Activated B cell treated with CpG ODN at 0.5 μM for 24 hours (primary cell): Measurements from ENCODE around the gene CTNNBL1. TPM values are rescaled to one million over a fixed set of nuclear protein-coding genes. Genes with fewer than 3 reads are reported as not detected.
A peak's percentile ranks its signal among the peaks of the same experiment; 100 is the strongest.

Source experiments
- ATAC-seq: fragments of 200-7000 bp; cut with Tn5 transposase; one replicate; pipeline ENCODE4 v1.10.0; 2021; ENCODE audit warnings: low read depth, mild to moderate bottlenecking, moderate library complexity
- CTCF ChIA-PET: fragments of 350-600 bp; sonication (Branson Sonifier 250); formaldehyde crosslinking; loops from one replicate; lab custom pipeline; 2021; ENCODE audit warnings: antibody characterized with exemption; lab: Charles Lee
- POLR2A ChIA-PET: fragments of 350-600 bp; sonication (Branson Sonifier 250); formaldehyde crosslinking; loops from one replicate; lab custom pipeline; 2021; ENCODE audit warnings: antibody characterized with exemption; lab: Charles Lee
- DNase-seq: peaks from one replicate; pipeline ENCODE4 v3.0.0; 2022
- H3K27ac Mint-ChIP-seq: one replicate; pipeline ENCODE4 v1.8.0; 2020; ENCODE audit warnings: mixed read lengths
- H3K27me3 Mint-ChIP-seq: one replicate; pipeline ENCODE4 v1.8.0; 2021; ENCODE audit warnings: mixed read lengths
- H3K36me3 Mint-ChIP-seq: one replicate; pipeline ENCODE4 v1.8.0; 2021; ENCODE audit warnings: low read depth, mixed read lengths
- H3K4me1 Mint-ChIP-seq: one replicate; pipeline ENCODE4 v1.8.0; 2021; ENCODE audit warnings: mixed read lengths
- H3K4me3 Mint-ChIP-seq: one replicate; pipeline ENCODE4 v1.8.0; 2020; ENCODE audit warnings: mild to moderate bottlenecking, mixed read lengths
- H3K9me3 Mint-ChIP-seq: one replicate; pipeline ENCODE4 v1.8.0; 2020; ENCODE audit warnings: mixed read lengths
- intact Hi-C: fragments of 100-400 bp; cut with micrococcal nuclease; formaldehyde crosslinking; loops from one replicate; pipeline ENCODE4 v1.15.1; 2024
- total RNA-seq: library from RNA; stranded (reverse); gene quantifications from 2 replicates; pipeline ENCODE4 v1.2.3, GENCODE V29; 2022
- TF ChIP-seq, protein P1 (sequence below): fragments of 200-600 bp; IDR thresholded peaks from one replicate; pipeline ENCODE4 v1.8.0; 2022; ENCODE audit warnings: antibody characterized with exemption, mild to moderate bottlenecking

CTNNBL1 gene
- total RNA-seq, 1 donor from 2014 or later: 102 TPM

DNA sequence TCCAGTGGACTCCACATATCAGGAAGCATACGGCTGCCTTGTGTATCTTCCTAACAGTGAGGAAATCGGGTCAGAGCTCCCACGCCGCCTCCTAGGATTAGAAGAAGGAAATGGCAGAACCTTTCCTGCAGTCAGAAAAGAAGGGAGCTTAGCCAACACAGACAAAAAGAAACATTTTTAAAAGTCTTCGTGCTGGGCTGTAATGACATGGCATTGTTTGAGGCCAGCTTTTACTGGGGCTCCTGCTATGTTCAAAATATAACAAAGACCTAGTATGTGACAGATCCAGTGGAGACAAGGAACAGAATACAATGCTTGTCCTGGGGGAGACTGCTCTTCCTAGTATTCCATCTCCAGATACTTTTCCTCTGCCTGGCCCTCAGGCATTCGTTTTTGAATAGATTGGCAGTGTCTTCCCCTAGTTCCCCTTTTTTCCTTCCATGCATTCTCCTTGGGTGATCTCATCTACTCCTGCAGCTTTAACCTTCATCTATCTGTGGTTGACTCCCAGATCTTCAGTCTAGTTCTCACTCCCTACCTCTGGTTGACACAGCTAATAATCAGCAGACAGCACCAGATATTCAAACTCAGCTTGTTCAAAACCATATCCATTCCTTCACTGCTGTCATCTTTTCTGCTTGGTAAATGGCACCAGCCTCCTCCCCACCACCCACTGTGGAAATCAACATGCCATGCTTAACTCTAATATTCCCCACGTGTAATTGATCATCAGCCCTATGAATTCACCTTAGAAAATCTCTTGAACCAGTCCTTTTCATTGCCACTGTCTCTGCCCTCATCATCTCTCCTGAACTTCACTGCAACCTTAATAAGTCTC is 114.6 kb downstream of the CTNNBL1 start:
- POLR2A ChIA-PET: interaction anchor here (0.6 kb wide), 1 partner anchor 681 kb away, joined by 4 read pairs; no protein-coding TSS in a partner anchor
- Mint-ChIP-seq H3K4me1 (peaks cover 4% of the 10 kb centered on the region), H3K9me3 (no peaks in the 10 kb centered on the region), H3K27me3 (no peaks in the 10 kb centered on the region), H3K36me3 (peaks cover 53% of the 10 kb centered on the region), H3K4me3 (no peak overlapping the region), H3K27ac (peak overlapping the region; percentile 97)
- no peak for DNase-seq
- no peak for ATAC-seq
- TF ChIP-seq, protein P1, sequence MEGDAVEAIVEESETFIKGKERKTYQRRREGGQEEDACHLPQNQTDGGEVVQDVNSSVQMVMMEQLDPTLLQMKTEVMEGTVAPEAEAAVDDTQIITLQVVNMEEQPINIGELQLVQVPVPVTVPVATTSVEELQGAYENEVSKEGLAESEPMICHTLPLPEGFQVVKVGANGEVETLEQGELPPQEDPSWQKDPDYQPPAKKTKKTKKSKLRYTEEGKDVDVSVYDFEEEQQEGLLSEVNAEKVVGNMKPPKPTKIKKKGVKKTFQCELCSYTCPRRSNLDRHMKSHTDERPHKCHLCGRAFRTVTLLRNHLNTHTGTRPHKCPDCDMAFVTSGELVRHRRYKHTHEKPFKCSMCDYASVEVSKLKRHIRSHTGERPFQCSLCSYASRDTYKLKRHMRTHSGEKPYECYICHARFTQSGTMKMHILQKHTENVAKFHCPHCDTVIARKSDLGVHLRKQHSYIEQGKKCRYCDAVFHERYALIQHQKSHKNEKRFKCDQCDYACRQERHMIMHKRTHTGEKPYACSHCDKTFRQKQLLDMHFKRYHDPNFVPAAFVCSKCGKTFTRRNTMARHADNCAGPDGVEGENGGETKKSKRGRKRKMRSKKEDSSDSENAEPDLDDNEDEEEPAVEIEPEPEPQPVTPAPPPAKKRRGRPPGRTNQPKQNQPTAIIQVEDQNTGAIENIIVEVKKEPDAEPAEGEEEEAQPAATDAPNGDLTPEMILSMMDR: no peak
- CTCF ChIA-PET: no interaction called here
- intact Hi-C loops: loop anchor here (10.0 kb wide), 1 partner anchor 54 kb away; no protein-coding TSS in a partner anchor

DNA sequence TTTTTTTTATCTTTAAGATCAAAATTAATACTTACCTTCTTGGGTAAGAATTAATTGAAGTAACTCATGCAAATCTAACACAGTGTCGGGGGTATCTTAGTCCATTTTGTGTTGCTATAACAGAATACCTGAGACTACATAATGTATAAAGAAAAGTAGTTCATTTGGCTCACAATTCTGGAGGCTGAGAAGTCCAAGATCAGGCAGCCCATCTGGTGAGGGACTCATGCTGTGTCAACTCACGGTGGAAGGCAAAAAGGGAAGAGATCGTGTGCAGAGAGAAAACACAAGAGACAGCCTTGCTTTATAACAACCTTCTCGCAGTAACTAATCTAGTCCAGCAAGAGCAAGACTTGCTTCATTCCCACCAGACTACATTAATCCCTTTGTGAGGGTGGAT is 116.2 kb downstream of the CTNNBL1 start:
- POLR2A ChIA-PET: no interaction called here
- ATAC-seq (no peak), DNase-seq (no peak)
- Mint-ChIP-seq H3K4me1 (peaks cover 10% of the 10 kb centered on the region), H3K36me3 (peaks cover 48% of the 10 kb centered on the region), H3K27ac (no peak overlapping the region), H3K9me3 (no peaks in the 10 kb centered on the region), H3K27me3 (no peaks in the 10 kb centered on the region), H3K4me3 (no peak overlapping the region)
- CTCF ChIA-PET: no interaction called here
- TF ChIP-seq, protein P1: no peak
- intact Hi-C loops: no loop called here

DNA sequence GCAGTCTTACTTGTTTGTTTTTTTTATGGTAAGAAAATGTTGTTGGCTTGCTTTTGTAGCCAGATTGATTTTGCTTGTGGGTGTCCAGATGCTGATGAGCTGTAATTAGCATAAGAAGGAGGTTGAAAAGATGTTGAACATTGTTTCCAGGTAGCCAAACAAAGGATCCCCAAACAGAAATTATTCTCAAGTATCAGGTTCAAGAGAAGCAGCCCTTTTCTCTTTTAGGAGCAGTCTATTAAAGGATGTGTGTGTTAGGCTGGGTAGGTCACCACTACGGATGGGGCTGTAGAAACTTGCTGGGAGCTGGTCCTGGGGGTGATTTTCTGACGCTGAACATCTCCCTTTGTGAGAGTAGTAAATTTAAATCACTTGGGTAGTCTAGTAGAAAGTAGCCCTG is 122.2 kb downstream of the CTNNBL1 start:
- Mint-ChIP-seq H3K9me3 (no peaks in the 10 kb centered on the region), H3K4me1 (peaks cover 19% of the 10 kb centered on the region), H3K27ac (no peak overlapping the region), H3K27me3 (no peaks in the 10 kb centered on the region), H3K4me3 (no peak overlapping the region), H3K36me3 (peaks cover 29% of the 10 kb centered on the region)
- CTCF ChIA-PET: no interaction called here
- ATAC-seq (no peak), DNase-seq (no peak)
- intact Hi-C loops: no loop called here
- TF ChIP-seq, protein P1: no peak
- POLR2A ChIA-PET: no interaction called here

DNA sequence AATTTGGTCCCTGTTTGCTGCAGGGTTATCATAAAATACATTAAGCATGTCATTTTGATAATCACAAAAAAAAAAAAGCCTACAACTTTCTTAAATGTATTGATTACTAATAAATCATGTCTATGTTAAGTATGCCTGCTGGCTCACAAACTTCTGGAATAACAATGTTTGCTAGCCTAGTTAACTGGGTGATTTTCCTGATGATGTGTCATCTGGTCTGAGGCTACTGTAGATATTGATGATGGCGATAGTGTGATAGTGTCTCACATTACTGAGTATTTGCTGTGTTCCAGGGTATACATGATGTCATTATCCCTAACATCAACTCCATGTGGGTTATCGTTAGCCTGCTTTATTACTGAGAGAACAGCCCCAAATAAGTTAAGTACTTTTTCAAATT is 122.9 kb downstream of the CTNNBL1 start:
- Mint-ChIP-seq H3K27ac (no peak overlapping the region), H3K27me3 (no peaks in the 10 kb centered on the region), H3K4me1 (peaks cover 19% of the 10 kb centered on the region), H3K9me3 (no peaks in the 10 kb centered on the region), H3K36me3 (peaks cover 23% of the 10 kb centered on the region), H3K4me3 (no peak overlapping the region)
- ATAC-seq: no peak
- POLR2A ChIA-PET: no interaction called here
- DNase-seq: no peak
- TF ChIP-seq, protein P1: no peak
- CTCF ChIA-PET: no interaction called here
- intact Hi-C loops: no loop called here

DNA sequence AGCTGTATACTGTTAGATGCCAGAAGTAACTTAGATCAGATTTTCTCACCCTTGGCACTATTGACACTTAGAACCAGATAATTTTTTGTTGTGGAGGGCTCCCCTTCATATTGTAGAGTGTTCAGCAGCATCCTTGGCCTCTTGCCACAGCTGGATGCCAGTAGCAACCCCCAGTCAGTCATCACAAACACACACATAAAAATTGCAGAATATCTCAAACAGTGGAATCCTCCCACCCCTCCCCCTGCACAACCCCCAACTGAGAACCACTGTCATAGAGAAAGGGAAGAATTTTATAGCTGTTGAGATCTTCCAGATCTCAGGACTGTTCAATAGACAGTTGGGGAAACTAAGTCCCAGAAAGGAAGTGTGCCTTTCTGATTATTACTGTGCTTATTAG is 127.9 kb downstream of the CTNNBL1 start:
- peaks cover 5% of the 10 kb centered on the region for H3K4me1 Mint-ChIP-seq
- TF ChIP-seq, protein P1: no peak
- ATAC-seq: no peak
- no peaks in the 10 kb centered on the region for H3K9me3 Mint-ChIP-seq
- POLR2A ChIA-PET: interaction anchor here (0.7 kb wide), 1 partner anchor 1853 kb away, joined by 5 read pairs; the partner anchor contains the start of gene CNBD2
- H3K4me3 Mint-ChIP-seq: no peak overlapping the region
- no peaks in the 10 kb centered on the region for H3K27me3 Mint-ChIP-seq
- intact Hi-C loops: no loop called here
- CTCF ChIA-PET: no interaction called here
- DNase-seq: no peak
- peaks cover 23% of the 10 kb centered on the region for H3K36me3 Mint-ChIP-seq
- H3K27ac Mint-ChIP-seq: no peak overlapping the region
